BJ (cell line): ENCODE data around the gene EARS2. TPM values are rescaled to one million over a fixed set of nuclear protein-coding genes. Genes with fewer than 3 reads are reported as not detected.

Source experiments
- CTCF ChIA-PET: fragments of 350-600 bp; formaldehyde crosslinking; extraction: SDS; loops from one replicate; lab custom pipeline; 2021; ENCODE audit warnings: antibody characterized with exemption, inconsistent platforms; lab: Yijun Ruan, JAX
- POLR2A ChIA-PET: fragments of 300-600 bp; sonication (Branson Sonifier 250); formaldehyde crosslinking; extraction: SDS; loops from one replicate; lab custom pipeline; 2021; ENCODE audit warnings: antibody characterized with exemption; lab: Charles Lee
- DNase-seq: peaks from one replicate; pipeline ENCODE4 v3.0.0-alpha.2; 2011; ENCODE audit warnings: low read depth
- H3K27me3 ChIP-seq: 2 replicates; pipeline ENCODE4 v1.6.0; 2011; ENCODE audit warnings: low read length; ENCODE audit not compliant: control insufficient read depth, insufficient read depth
- H3K36me3 ChIP-seq: 2 replicates; pipeline ENCODE4 v1.5.1; 2011; ENCODE audit warnings: low read length; ENCODE audit not compliant: control insufficient read depth, insufficient read depth
- H3K4me3 ChIP-seq: 2 replicates; pipeline ENCODE4 v1.5.1; 2011; ENCODE audit warnings: low read depth, mild to moderate bottlenecking, control low read depth, low read length
- polyA plus RNA-seq: library from polyadenylated mRNA; depleted of rRNA; stranded (reverse); fragments of >200 nt; gene quantifications from 2 replicates; pipeline ENCODE4 v1.2.3, GENCODE V29; 2011
- TF ChIP-seq, protein P1 (sequence below): IDR thresholded peaks from 2 replicates; pipeline ENCODE4 v1.5.1; 2011; ENCODE audit warnings: low read depth, mild to moderate bottlenecking, control low read depth, inconsistent platforms, low read length, moderate library complexity; ENCODE audit not compliant: insufficient read depth

Gene EARS2
- polyA plus RNA-seq, 1 experiment = 28.8 TPM

GRCh38 chr16:23567602-23568001, 10.5 kb upstream of the EARS2 start:
- H3K27me3 ChIP-seq = no peaks in the 10 kb centered on the region
- no peak for DNase-seq
- TF ChIP-seq, protein P1, sequence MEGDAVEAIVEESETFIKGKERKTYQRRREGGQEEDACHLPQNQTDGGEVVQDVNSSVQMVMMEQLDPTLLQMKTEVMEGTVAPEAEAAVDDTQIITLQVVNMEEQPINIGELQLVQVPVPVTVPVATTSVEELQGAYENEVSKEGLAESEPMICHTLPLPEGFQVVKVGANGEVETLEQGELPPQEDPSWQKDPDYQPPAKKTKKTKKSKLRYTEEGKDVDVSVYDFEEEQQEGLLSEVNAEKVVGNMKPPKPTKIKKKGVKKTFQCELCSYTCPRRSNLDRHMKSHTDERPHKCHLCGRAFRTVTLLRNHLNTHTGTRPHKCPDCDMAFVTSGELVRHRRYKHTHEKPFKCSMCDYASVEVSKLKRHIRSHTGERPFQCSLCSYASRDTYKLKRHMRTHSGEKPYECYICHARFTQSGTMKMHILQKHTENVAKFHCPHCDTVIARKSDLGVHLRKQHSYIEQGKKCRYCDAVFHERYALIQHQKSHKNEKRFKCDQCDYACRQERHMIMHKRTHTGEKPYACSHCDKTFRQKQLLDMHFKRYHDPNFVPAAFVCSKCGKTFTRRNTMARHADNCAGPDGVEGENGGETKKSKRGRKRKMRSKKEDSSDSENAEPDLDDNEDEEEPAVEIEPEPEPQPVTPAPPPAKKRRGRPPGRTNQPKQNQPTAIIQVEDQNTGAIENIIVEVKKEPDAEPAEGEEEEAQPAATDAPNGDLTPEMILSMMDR = no peak
- ChIA-PET POLR2A (no interaction called here), CTCF (no interaction called here)
- peaks cover 43% of the 10 kb centered on the region for H3K36me3 ChIP-seq
- H3K4me3 ChIP-seq = no peak overlapping the region

DNA sequence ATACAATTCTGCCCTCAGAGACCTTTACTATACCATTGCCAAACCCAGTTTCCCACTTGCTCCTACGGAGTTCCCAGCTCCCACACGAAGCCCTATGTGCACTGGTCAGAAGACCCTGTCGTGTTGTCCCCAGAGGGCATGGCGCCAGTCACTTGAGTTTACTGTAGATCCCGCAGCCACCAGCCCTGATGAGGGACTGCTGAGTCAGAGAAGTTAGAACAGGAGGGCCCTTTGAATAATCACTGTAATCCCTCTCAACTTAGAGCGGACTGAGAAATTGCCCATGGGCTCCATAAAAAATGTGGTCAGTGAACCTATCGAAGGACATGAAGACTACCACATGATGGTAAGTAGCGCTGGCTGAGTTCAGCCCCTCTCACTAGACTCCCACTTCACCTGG, 9.6 kb upstream of the EARS2 start:
- Histone ChIP-seq H3K36me3 (peaks cover 42% of the 10 kb centered on the region), H3K4me3 (no peak overlapping the region), H3K27me3 (no peaks in the 10 kb centered on the region)
- ChIA-PET CTCF (no interaction called here), POLR2A (no interaction called here)
- TF ChIP-seq, protein P1 = no peak
- no peak for DNase-seq

DNA sequence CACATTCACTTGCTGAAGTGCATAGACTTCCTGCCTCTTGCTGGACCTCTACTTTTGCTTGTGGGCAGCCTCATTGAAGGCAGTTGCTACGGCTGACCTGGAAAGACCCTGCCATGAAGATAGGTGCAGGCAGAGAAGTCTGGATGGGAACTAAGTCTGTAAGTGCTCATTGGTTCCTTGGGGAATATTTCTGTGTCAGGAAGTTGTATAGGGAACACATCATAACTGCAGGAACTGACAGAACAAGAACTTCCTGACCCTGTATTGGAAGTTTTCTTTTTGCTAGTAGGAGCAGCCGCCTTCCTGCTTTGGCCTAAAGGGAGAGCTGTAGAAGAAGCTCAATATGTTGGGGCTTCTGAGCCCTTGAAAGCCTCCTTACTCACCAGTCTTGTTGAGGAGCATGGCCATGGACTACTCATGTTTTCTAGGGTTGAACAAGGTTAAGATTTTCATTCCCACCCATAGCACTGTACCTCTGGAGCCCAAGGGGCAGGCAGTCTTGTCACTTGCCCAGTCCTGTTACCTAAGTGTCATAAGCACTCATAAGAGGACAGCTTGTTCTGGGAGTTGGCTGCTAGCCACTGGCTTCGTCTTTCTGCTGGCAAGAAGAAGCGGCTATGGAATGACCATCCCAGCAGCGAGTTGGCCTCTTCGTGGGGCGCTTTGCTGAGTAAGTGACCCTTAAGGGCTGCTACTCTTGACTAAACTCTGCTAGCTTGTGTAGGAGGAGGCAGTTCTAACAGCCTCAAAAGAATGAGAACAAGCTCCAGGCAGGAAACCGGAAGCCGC, 7.6 kb upstream of the EARS2 start:
- POLR2A ChIA-PET = no interaction called here
- TF ChIP-seq, protein P1 = no peak
- Histone ChIP-seq H3K27me3 (no peaks in the 10 kb centered on the region), H3K4me3 (no peak overlapping the region), H3K36me3 (peaks cover 37% of the 10 kb centered on the region)
- DNase-seq = no peak
- CTCF ChIA-PET = interaction anchor here (0.6 kb wide), 1 partner anchor 1589 kb away, joined by 3 read pairs; no protein-coding TSS in a partner anchor

GRCh38 chr16:23563186-23563585, 6.0 kb upstream of the EARS2 start:
- Histone ChIP-seq H3K36me3 (peaks cover 36% of the 10 kb centered on the region), H3K4me3 (no peak overlapping the region), H3K27me3 (no peaks in the 10 kb centered on the region)
- POLR2A ChIA-PET = no interaction called here
- TF ChIP-seq, protein P1 = no peak
- DNase-seq = no peak
- CTCF ChIA-PET = no interaction called here

DNA sequence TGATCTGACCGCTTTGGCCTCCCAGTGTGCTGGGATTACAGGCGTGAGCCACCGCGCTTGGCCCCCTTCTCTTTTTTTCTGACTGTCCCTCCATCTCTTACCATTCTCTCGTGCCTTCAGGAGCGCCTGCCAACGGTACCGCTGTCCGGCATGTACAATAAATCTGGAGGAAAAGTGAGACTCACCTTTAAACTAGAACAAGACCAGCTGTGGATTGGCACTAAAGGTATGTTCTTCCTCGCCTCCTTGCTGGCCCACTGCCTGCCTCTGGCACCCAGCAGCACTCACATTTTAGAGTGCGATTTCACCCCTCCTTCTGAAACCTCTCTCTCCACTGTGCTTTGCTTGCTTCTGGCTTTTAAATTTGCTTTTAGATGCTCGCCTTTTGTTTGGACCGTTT, 5.4 kb upstream of the EARS2 start:
- Histone ChIP-seq H3K27me3 (no peaks in the 10 kb centered on the region), H3K4me3 (no peak overlapping the region), H3K36me3 (peaks cover 32% of the 10 kb centered on the region)
- ChIA-PET POLR2A (no interaction called here), CTCF (no interaction called here)
- TF ChIP-seq, protein P1 = no peak
- no peak for DNase-seq
